GM12891 (cell line): ENCODE data around the gene OVOL1.

ENCODE experiments used
- PAX5 ChIP-seq: IDR thresholded peaks from 2 replicates; pipeline ENCODE4 v1.6.1; 2011; ENCODE audit warnings: low read length, moderate library complexity, mild to moderate bottlenecking; ENCODE audit not compliant: insufficient read depth, severe bottlenecking
- POLR2A ChIP-seq: IDR thresholded peaks from 2 replicates; pipeline ENCODE4 v1.6.1; 2011; ENCODE audit warnings: low read depth, low read length, control low read depth
- POLR2AphosphoS5 ChIP-seq: IDR thresholded peaks from 2 replicates; pipeline ENCODE4 v1.6.1; 2011; ENCODE audit warnings: low read depth, low read length, control low read depth
- POU2F2 ChIP-seq: IDR thresholded peaks from 2 replicates; pipeline ENCODE4 v1.6.1; 2011; ENCODE audit warnings: low read depth, mild to moderate bottlenecking, control low read depth, low read length, moderate library complexity
- SPI1 ChIP-seq: IDR thresholded peaks from 2 replicates; pipeline ENCODE4 v1.6.1; 2011; ENCODE audit warnings: low read depth, low read length, control low read depth
- TAF1 ChIP-seq: IDR thresholded peaks from 2 replicates; pipeline ENCODE4 v1.6.1; 2011; ENCODE audit warnings: low read depth, low read length, control low read depth

DNA sequence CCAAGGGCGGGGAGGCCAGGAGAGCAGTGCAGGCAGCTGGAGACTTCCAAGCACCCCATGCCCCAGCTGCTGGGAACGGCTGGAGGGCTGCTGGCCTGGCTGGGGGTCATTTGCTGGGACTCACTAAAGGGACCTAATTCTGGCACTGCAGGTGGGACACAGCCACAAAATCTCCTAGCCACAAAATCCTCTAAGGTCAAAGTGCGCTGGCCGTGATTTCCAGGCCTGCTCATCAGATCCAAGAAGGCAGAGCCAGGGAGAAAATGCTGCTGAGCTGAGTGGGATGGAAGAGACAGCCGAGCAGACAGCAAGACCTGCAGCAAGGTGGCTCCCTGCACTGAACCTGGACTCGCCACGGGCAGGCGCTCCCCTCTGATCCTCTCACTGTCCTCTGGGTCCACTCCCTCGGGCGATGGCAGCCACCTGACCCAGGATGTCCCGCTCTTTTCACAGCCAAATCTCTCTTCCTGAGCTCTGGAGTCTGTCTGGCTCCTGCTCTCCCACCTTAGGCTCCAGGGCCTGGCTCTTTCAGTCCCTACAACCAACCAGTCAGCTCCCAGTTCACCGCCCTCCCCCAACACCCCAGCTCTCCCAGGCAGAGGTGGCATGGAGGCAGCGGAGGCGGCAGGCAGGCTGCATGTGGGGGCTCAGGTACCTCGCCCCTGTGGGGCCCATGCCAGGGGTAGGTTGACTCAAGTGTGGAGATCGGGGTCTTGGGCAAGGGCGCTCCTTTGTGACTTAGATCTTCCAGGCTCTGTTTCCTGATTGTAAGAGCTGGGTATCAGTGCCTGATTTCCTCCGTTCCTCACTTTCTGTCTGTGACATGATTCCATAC, 14.5 kb downstream of the OVOL1 start:
- no peak for TF ChIP-seq POLR2AphosphoS5
- no peak for TF ChIP-seq POLR2A
- TF ChIP-seq TAF1, result no peak
- TF ChIP-seq SPI1, result no peak
- no peak for TF ChIP-seq PAX5
- TF ChIP-seq POU2F2, result no peak
